GM12878 (cell line): ENCODE measurements around the gene PTPRN2. TPM values are rescaled to one million over a fixed set of nuclear protein-coding genes. Genes with fewer than 3 reads are reported as not detected.

Experiments
- ATAC-seq: fragments of 200-7000 bp; cut with Tn5 transposase; 3 replicates; pipeline ENCODE4 v1.9.1; 2020; ENCODE audit warnings: mild to moderate bottlenecking, moderate library complexity
- BruUV-seq: library from RNA; stranded (reverse); fragments of 400-500 nt; replicated peaks from 2 replicates; lab custom pipeline; 2021; lab: Mats Ljungman, UMichigan
- CTCF ChIA-PET: fragments of 300-600 bp; sonication (Branson Sonifier 250); formaldehyde crosslinking; extraction: SDS; loops from one replicate; lab custom pipeline; 2021; ENCODE audit warnings: inconsistent platforms; lab: Yijun Ruan, JAX
- POLR2A ChIA-PET: fragments of 350-600 bp; formaldehyde crosslinking; extraction: SDS; loops from one replicate; lab custom pipeline; 2021; ENCODE audit warnings: inconsistent platforms; lab: Charles Lee
- RAD21 ChIA-PET: fragments of 300-600 bp; sonication (Branson Sonifier 250); formaldehyde crosslinking; loops from one replicate; lab custom pipeline; 2023; ENCODE audit warnings: antibody characterized with exemption; ENCODE audit not compliant: unreplicated experiment; lab: Charles Lee
- SMC1A ChIA-PET: fragments of 300-600 bp; sonication (Branson Sonifier 250); formaldehyde crosslinking; loops from one replicate; lab custom pipeline; 2023; ENCODE audit not compliant: unreplicated experiment, uncharacterized antibody; lab: Charles Lee
- DNase-seq: peaks from one replicate; pipeline ENCODE4 v3.0.0-alpha.2; 2011; ENCODE audit warnings: low read depth, low spot score
- FAIRE-seq: peaks from 3 replicates; lab custom pipeline; 2011; peaks lifted over from hg19 to GRCh38; lab: Jason Lieb, UNC
- H2AFZ ChIP-seq: 2 replicates; pipeline ENCODE4 v1.6.0; 2011; ENCODE audit warnings: low read depth, low read length, control low read depth; ENCODE audit not compliant: control insufficient read depth
- H3K27ac ChIP-seq: 2 replicates; pipeline ENCODE4 v1.5.1; 2011; ENCODE audit warnings: control low read depth; ENCODE audit not compliant: control insufficient read depth, insufficient read depth
- H3K27me3 ChIP-seq, 2 experiments: replicated peaks in 1 of 2; 2 replicates each; pipeline versions ENCODE4 v1.6.0 to v1.6.1; 2011; ENCODE audit warnings: low read length in 1 of 2; ENCODE audit not compliant: control insufficient read depth in 2 of 2, insufficient read depth in 2 of 2
- H3K36me3 ChIP-seq, 2 experiments: 2 replicates each; pipeline ENCODE4 v1.5.1; 2011; ENCODE audit warnings: low read length in 1 of 2; ENCODE audit not compliant: control insufficient read depth in 2 of 2, insufficient read depth in 2 of 2
- H3K4me1 ChIP-seq: 2 replicates; pipeline ENCODE4 v1.6.1; 2011; ENCODE audit warnings: mild to moderate bottlenecking, low read length, moderate library complexity, mixed read lengths; ENCODE audit not compliant: control insufficient read depth, insufficient read depth
- H3K4me2 ChIP-seq: 2 replicates; pipeline ENCODE4 v1.6.0; 2011; ENCODE audit warnings: control low read depth; ENCODE audit not compliant: control insufficient read depth, insufficient read depth
- H3K4me3 ChIP-seq: fragments of 200-600 bp; sonication (generic); 2 replicates; pipeline ENCODE4 v1.5.1; 2016
- H3K79me2 ChIP-seq: 2 replicates; pipeline ENCODE4 v1.6.0; 2011; ENCODE audit warnings: low read length; ENCODE audit not compliant: control insufficient read depth, insufficient read depth
- H3K9ac ChIP-seq: 2 replicates; pipeline ENCODE4 v1.8.0; 2011; ENCODE audit warnings: low read length, control low read depth, mixed read lengths; ENCODE audit not compliant: control insufficient read depth, insufficient read depth
- H3K9me3 ChIP-seq: replicated peaks from 3 replicates; pipeline ENCODE4 v1.5.1; 2011; ENCODE audit warnings: mild to moderate bottlenecking, low read length; ENCODE audit not compliant: control insufficient read depth, insufficient read depth
- H4K20me1 ChIP-seq: 2 replicates; pipeline ENCODE4 v1.6.0; 2011; ENCODE audit not compliant: control insufficient read depth, insufficient read depth
- BCL11A ChIP-seq: IDR thresholded peaks from 2 replicates; pipeline ENCODE4 v1.6.1; 2011; ENCODE audit warnings: low read depth, low read length
- BHLHE40 ChIP-seq, 2 experiments: fragments of 450-650 bp in 1 of 2; IDR thresholded peaks; 2 replicates each; pipeline ENCODE4 v1.6.1; 2011 to 2017; ENCODE audit warnings: low read depth in 2 of 2, borderline replicate concordance in 1 of 2, improper control_type of control experiment in 1 of 2, low read length in 1 of 2, mild to moderate bottlenecking in 1 of 2
- CBX5 ChIP-seq: sonication (generic); IDR thresholded peaks from 2 replicates; pipeline ENCODE4 v1.6.1; 2016; ENCODE audit warnings: low read depth, moderate library complexity, mild to moderate bottlenecking, inconsistent platforms
- CEBPB ChIP-seq, 2 experiments: fragments of 150-350 bp in 1 of 2; IDR thresholded peaks; 2 replicates each; pipeline ENCODE4 v1.6.1; 2012 to 2014; ENCODE audit warnings: low read depth in 2 of 2, low read length in 2 of 2, borderline replicate concordance in 1 of 2, inconsistent platforms in 1 of 2
- CUX1 ChIP-seq: IDR thresholded peaks from 2 replicates; pipeline ENCODE4 v1.6.1; 2012; ENCODE audit warnings: improper control_type of control experiment, low read depth, low read length; ENCODE audit not compliant: insufficient replicate concordance
- DPF2 ChIP-seq: fragments of 450-650 bp; IDR thresholded peaks from 2 replicates; pipeline ENCODE4 v1.6.1; 2017; ENCODE audit warnings: mild to moderate bottlenecking
- E2F8 ChIP-seq: fragments of 450-650 bp; IDR thresholded peaks from 2 replicates; pipeline ENCODE4 v1.6.1; 2018; ENCODE audit warnings: mild to moderate bottlenecking, low read depth, moderate library complexity; ENCODE audit not compliant: partially characterized antibody
- EGR1 ChIP-seq, 2 experiments: IDR thresholded peaks; 1 replicate in 1 of 2; 2 replicates in 1 of 2; pipeline ENCODE4 v1.6.1; 2011 to 2012; ENCODE audit warnings: low read depth in 2 of 2, low read length in 2 of 2, borderline replicate concordance in 1 of 2, mild to moderate bottlenecking in 1 of 2, moderate library complexity in 1 of 2
- ETV6 ChIP-seq, 2 experiments: fragments of 450-650 bp in 1 of 2; IDR thresholded peaks in 1 of 2; conservative IDR thresholded peaks in 1 of 2; 2 replicates each; pipeline ENCODE4 v1.6.1; 2014; ENCODE audit warnings: antibody characterized with exemption in 1 of 2, borderline replicate concordance in 1 of 2, low read depth in 1 of 2, mild to moderate bottlenecking in 1 of 2, moderate library complexity in 1 of 2
- FOS ChIP-seq: IDR thresholded peaks from 3 replicates; pipeline ENCODE4 v1.6.1; 2011; ENCODE audit warnings: borderline replicate concordance; ENCODE audit not compliant: insufficient read length; ENCODE audit errors: extremely low read depth
- IKZF1 ChIP-seq: fragments of 450-650 bp; conservative IDR thresholded peaks from 2 replicates; pipeline ENCODE4 v1.6.1; 2017; ENCODE audit warnings: antibody characterized with exemption, mild to moderate bottlenecking
- KAT2A ChIP-seq: conservative IDR thresholded peaks from 2 replicates; pipeline ENCODE4 v1.6.1; 2011; ENCODE audit warnings: low read depth, low read length; ENCODE audit not compliant: control insufficient read depth
- RFX5 ChIP-seq: IDR thresholded peaks from 2 replicates; pipeline ENCODE4 v1.6.1; 2011; ENCODE audit warnings: low read depth, low read length, improper control_type of control experiment
- SUZ12 ChIP-seq: fragments of 200-600 bp; sonication (generic); IDR thresholded peaks from one replicate; pipeline ENCODE4 v1.6.1; 2018; ENCODE audit warnings: antibody characterized with exemption, mild to moderate bottlenecking; ENCODE audit not compliant: unreplicated experiment
- ZBED1 ChIP-seq: IDR thresholded peaks from 2 replicates; pipeline ENCODE4 v1.6.1; 2016; ENCODE audit warnings: borderline replicate concordance
- ZNF622 ChIP-seq: fragments of 450-650 bp; IDR thresholded peaks from 2 replicates; pipeline ENCODE4 v1.6.1; 2017; ENCODE audit warnings: mild to moderate bottlenecking, inconsistent platforms
- WGBS: methylation state at CpG from one replicate; pipeline ENCODE4 v1.1.6; 2016; ENCODE audit warnings: low lambda C conversion rate; ENCODE audit not compliant: insufficient replicate concordance, insufficient coverage; ENCODE audit errors: missing lambda C conversion rate; 5-methylcytosine and 5-hydroxymethylcytosine counted together
- in situ Hi-C: fragments of 300-500 bp; cut with MboI; formaldehyde crosslinking; loops from 9 replicates; pipeline ENCODE4 v1.14.3; 2018; ENCODE audit warnings: mixed read lengths
- intact Hi-C: fragments of 100-400 bp; cut with micrococcal nuclease; formaldehyde crosslinking; loops from one replicate; pipeline ENCODE4 v1.14.2; 2022; ENCODE audit not compliant: unreplicated experiment
- polyA plus RNA-seq, 11 experiments: library from polyadenylated mRNA; depleted of rRNA in 4 of 11; unstranded in 6 of 11; stranded (reverse) in 5 of 11; fragments of >200 nt; fragmentation: Nextera tagmentation in 4 of 11; fragmentation: Illumina TruSeq in 1 of 11; extraction: Ambion mirVana in 4 of 11; extraction: Trizol in 1 of 11; gene quantifications; 1 replicate in 1 of 11; 2 replicates in 10 of 11; pipeline versions ENCODE4 v1.2.1 to v1.2.3, GENCODE V29; 2011 to 2016; ENCODE audit warnings: inconsistent platforms in 2 of 11, missing spikeins in 2 of 11, low read depth in 1 of 11
- total RNA-seq, 4 experiments: library from RNA; depleted of rRNA in 3 of 4; stranded (reverse); fragments of >200 nt in 3 of 4; fragmentation: Illumina TruSeq in 1 of 4; extraction: Trizol in 1 of 4; gene quantifications; 2 replicates each; pipeline versions ENCODE4 v1.2.1 to v1.2.3, GENCODE V29; 2013 to 2021

The PTPRN2 gene
- total and polyA plus RNA-seq, 10 of the 15 experiments (the other 5 are each of a cell fraction or from before 2014, with no cell fraction given): 5.4 TPM; not detected in 9

- Histone ChIP-seq H3K4me1 (no peaks in the 10 kb centered on the region), H2AFZ (no peak overlapping the region), H3K4me2 (no peak overlapping the region), H4K20me1 (no peaks in the 10 kb centered on the region), H3K79me2 (no peaks in the 10 kb centered on the region), H3K9ac (no peak overlapping the region), H3K36me3 (no peaks in the 10 kb centered on the region), H3K27ac (no peak overlapping the region), H3K4me3 (no peak overlapping the region), H3K9me3 (no peaks in the 10 kb centered on the region; the same call in 2 of the 3 replicates), H3K27me3 (no peaks in the 10 kb centered on the region)
- POLR2A ChIA-PET: no interaction called here
- WGBS: 29% methylated on average over 12 of the region's 13 CpGs
- SMC1A ChIA-PET: no interaction called here
- DNase-seq (no peak), FAIRE-seq (no peak), ATAC-seq (no peak)
- RAD21 ChIA-PET: no interaction called here
- no TSS peak for BruUV-seq
- CTCF ChIA-PET: no interaction called here
- no peak for TF ChIP-seq ZNF622
- TF ChIP-seq EGR1 (IDR thresholded peaks at IDR 0.05; ENCODE audit: borderline replicate concordance in 1 of 2, low read depth in 2 of 2, low read length in 2 of 2): no peak
- TF ChIP-seq IKZF1: no peak
- no peak for TF ChIP-seq CUX1
- no peak for TF ChIP-seq BHLHE40 (IDR thresholded peaks at IDR 0.05; ENCODE audit: borderline replicate concordance in 1 of 2, low read depth in 2 of 2, low read length in 1 of 2)
- TF ChIP-seq ZBED1: no peak
- TF ChIP-seq CBX5: no peak
- TF ChIP-seq DPF2: no peak
- no peak for TF ChIP-seq CEBPB (IDR thresholded peaks at IDR 0.05; ENCODE audit: borderline replicate concordance in 1 of 2, low read depth in 2 of 2, low read length in 2 of 2)
- TF ChIP-seq E2F8: no peak
- no peak for TF ChIP-seq KAT2A
- TF ChIP-seq SUZ12: no peak
- TF ChIP-seq FOS: no peak
- no peak for TF ChIP-seq RFX5
- TF ChIP-seq BCL11A: no peak
- TF ChIP-seq ETV6 (conservative IDR thresholded peaks at IDR 0.05 in 1 of 2, IDR thresholded peaks at IDR 0.05 in 1 of 2; ENCODE audit: borderline replicate concordance in 1 of 2, low read depth in 1 of 2): no peak
- intact Hi-C loops (no loop called here), in situ Hi-C loops (no loop called here)
These were observed 694.7 kb downstream of the PTPRN2 start for GRCh38 chr7:157892751-157893523.
